ENCODE measurements around the gene TYROBP.
"Not testable (repeated sequence)": the region's sequence is repeated elsewhere in the genome, so short reads cannot be mapped to it uniquely, and the experiment has no call there.

Gene TYROBP

DNA sequence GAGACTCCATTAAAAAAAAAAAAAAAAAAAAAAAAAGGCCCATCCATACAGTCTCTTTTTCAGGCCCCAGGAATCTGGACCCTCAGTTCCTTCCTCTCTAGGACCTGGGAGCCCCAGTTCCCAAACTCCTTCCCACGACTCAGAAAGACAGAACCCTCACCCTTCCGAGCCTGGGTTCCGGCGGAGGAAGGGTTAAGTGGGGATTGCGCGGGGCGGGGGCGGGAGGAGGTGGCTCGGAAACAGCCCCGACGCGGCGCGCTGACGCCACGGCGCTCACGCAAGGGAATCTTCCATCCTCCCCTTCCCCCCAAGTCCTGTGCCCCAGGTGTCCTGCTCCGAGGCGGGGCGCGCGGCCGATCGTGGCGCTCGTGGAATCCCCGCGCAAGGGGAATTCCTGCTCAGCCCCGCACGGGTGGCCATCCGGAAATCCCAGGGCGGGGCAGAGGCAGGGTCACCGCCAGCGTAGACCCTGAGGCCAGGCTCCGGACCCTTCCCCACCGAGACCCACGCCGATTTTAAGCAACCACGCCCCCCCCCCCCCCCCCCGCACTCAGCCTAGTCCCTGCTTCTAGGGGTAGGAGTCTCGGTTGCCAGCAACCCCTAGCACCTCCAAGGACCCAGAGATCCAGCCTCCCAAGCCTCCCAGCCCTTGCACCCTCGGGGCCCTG, 8.4 kb downstream of the TYROBP start:
- DNase-seq (ENCODE audit: low spot score) = peak; percentile 94

DNA sequence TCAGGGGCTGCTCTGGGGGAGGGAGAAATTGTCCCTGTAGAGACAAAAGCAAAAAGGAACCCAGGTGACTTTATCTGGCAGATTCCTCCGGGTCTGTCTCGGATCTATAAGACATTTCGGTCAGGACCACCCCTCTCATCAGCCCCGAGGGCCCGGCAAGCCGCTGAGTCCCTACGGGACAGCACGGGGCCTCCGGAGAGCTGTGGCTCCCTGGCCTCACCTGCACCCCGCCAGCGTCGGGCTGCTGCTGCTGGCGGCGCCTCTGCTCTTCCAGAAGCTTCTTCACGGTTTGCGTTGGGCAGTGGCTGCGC, 9.6 kb downstream of the TYROBP start:
- DNase-seq (ENCODE audit: low spot score) = no peak

DNA sequence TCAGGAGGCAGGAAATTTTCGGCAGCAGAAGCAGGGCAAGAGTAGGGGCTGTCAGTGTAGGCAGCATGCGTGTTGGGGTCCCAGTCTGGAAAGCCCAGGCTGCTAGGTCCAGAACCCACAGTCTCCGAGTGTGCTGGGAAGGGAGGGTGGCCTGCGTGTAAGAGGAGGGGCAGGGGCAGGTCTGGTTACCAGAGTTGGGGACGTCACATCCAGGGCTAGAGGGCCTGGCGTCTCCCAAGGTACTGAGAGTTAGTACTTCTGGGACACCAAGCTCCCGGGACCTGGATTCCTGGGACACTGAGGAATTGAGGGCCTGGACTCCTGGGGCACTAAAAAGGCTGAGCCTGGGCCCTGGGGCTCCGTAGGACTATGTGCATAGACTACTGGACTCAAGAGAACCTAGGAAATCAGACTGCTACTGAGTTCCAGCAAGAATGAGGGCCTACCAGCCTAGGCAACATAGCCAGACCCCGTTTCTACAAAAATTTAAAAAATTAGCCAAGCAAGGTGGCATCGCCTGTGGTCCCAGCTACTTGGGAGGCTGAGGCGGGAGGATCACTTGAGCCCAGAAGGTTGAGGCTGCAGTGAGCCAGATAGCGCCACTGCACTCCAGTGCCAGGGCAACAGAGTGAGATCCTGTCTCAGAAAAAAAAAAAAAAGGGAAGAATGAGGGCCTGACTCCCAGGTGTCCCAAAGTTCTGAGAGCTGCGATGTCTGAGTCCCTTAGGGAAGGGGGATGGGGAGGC, 10.2 kb downstream of the TYROBP start:
- DNase-seq (ENCODE audit: low spot score) = no peak

DNA sequence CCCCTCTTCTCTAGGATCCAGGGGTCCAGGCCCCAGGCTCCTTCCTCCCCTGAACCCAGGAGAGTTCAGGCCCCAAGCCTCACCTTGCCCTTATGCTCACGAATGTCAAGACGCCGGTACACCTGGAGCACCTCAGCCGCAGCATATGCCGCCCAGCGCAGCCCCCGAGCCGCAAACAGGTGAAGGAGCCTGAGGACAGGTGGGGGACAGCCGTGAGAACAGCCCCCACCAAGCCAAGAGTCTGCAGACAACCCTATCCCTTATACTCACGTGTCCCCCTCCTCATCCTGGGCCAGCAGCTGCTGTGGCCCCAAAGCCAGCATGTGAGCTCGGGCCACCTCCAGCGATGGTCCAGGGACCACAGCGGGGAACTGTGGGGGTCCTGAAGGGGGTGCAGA, 11.5 kb downstream of the TYROBP start:
- DNase-seq (ENCODE audit: low spot score) = no peak

DNA sequence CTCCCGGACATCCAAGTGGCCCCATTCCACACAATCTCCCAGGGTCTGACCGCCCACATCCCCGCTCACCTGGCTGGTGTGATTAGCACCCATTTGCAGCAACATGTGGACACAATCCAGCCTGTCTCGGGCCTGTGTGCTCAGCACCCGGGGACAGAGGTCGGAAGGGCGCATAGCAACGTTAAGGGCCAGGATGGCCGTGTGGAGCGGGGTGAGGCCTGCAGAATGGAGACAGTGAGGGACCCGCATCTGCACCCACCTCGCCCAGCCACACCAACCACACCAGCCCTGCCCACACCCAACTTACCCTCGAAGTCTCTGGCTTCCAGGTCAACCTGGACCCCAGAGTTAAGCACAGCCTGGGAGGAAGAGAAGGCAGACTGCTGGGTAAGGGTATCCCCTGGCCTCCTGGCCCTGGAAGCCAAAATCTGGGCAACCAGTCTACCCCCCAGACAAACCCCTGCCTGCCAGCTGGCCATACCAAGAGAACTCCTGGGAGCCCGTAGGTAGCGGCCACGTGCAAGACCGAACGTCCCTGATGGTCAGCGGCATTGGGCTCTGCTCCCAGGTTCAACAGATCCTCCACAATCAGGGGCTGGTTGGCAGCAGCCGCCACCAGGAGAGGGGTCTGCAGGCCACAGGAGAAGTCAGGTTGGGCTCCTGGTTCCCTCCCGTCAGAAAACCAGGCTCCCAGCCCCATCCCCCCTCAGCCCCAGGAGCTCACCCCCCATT, 12.0 kb downstream of the TYROBP start:
- DNase-seq (ENCODE audit: low spot score) = no peak

DNA sequence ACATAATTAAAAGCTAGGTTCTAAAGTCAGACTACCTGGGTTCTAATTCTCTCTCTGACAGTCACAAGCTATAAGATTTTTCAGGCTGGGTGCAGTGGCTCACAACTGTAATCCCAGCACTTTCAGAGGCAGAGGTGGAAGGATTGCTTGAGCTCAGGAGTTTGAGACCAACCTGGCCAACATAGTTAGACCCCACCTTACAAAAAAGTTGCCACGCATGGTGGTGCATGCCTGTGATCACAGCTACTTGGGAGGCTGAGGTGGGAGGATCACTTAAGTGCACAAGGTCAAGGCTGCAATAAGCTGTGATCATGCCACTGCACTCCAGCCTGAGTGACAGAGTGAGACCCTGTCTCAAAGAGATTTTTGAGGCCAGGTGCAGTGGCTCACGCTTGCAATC, 13.8 kb downstream of the TYROBP start:
- DNase-seq (ENCODE audit: low spot score) = no peak

DNA sequence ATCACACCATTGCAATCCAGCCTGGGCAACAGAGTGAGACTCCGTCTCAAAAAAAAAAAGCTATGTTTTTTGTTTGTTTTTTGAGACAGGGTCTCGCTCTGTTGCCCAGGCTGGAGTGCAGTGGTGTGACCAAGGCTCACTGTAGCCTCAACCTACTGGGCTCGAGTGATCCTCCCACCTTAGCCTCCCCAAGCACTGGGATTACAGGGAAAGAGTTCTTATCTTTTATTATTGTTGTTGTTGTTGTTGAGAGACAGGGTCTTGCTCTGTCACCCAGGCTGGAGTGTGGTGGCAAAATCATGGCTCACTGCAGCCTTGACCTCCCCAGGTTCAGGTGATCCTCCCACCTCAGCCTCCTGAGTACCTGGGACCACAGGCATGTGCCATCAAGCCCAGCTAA, 16.3 kb downstream of the TYROBP start:
- not testable (repeated sequence) for DNase-seq (ENCODE audit: low spot score)

DNA sequence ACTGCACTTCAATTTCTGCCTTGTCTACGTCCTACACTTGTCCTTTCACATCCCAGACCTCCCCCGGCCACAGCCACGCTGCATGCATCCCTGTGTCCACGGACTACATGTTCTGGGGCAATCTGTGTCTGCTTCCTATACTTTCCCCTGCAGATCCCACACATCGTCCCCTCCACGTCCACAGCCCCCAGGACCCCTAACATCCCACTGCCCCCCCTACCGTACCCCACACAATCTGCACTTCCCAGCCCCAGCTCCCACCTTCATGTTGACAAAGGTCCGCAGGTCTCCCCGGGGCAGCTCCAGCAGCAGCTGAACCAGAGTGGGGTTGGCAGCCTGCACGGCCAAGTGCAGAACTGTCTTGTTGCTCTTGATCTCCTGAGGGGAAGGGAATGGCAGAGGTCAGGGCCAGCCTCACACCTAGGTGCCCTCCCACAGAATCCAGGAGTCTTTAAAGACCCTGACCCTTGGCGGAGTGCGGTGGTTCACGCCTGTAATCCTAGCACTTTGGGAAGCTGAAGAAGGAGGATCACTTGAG, 17.9 kb downstream of the TYROBP start:
- no peak for DNase-seq (ENCODE audit: low spot score)

DNA sequence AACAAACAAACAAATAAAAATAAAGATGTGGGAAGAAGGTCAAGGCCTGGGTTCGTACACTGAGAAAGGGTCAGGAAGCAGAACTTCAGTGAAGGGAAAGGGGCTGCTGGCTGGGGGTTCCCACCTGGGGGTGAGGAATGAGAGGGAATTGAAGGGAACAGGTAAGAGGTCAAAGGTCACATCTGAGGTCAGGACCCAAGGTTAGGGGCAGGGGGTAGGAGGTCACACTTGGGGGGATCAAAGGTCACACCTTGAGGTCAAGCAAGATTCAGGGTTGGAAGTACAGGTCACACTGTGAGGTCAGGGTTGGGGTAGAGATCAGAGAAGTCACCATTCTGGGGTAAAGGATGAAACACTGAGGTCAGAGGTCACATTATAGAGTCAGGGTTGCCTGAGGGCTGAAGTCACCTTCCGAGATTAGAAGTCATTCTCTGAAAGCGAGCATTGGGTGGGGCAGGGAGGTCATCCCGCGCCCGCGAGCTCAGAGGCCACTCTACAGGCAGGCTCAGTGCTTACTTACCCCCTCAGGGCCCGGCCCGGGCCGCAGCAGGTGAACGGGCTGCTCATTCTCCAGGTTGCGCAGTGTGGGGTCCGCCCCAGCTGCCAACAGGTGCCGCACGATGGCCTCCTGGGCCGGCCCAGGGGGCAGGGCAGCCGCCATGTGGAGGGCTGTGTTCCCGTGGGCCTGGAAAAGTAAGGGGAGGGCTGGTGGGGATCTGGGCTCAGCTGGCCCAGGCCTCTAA, 18.6 kb downstream of the TYROBP start:
- no peak for DNase-seq (ENCODE audit: low spot score)

DNA sequence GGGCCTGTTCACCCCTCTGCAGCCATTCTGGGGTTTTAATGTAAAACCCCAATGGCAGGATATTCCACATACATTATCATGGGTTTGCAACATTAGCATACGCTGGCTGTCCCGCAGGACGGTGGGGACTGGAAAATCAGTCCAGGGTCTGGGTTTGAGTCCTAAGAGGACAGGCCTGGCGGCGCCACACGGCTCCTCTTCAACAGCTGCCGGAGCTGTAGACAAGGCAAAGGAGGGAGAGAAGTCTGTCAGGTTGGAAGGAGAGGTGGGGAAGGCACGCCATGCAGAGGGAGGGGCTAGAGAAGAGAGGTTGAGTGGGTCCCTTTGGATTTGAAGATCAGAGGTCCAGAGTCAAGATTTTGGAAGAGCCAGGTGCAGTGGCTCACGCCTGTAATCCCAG, 19.7 kb downstream of the TYROBP start:
- no peak for DNase-seq (ENCODE audit: low spot score)

DNA sequence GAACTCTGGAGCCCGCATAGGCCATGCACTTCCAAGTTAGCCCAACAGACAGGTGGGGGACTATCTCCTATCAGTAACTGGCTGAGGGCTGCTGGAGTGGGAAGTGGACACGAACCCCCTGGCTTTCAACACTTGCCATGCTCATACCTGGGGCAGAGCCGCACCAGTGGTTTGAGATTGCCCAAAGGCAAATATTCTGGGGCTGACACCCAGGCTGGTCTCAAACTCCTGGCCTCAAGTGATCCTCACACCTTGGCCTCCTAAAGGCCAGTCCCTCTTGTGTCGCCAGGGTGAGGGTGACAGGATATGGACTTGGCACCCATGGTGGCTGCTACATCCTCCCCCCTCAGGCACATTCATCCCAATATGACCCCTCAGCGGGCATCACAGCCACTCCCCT, 20.9 kb downstream of the TYROBP start:
- DNase-seq (ENCODE audit: low spot score) = no peak

DNA sequence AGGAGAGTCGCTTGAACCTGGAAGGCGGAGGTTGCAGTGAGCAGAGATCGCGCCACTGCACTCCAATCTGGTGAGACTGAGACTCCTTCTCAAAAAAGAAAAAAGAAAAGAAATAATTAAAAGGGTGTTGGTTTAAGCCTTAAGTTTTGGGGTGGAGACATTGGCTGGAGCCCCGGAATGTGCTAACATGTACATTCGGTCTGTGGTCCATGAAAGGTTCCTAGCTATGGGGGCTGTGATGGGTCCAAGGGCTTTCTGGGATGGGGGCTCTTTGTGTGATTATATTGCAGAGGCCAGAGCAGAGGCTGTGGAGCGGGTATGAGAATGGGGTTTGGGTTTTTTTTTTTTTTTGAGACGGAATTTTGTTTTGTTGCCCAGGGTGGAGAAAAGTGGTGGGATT, 22.2 kb downstream of the TYROBP start:
- no peak for DNase-seq (ENCODE audit: low spot score)

DNA sequence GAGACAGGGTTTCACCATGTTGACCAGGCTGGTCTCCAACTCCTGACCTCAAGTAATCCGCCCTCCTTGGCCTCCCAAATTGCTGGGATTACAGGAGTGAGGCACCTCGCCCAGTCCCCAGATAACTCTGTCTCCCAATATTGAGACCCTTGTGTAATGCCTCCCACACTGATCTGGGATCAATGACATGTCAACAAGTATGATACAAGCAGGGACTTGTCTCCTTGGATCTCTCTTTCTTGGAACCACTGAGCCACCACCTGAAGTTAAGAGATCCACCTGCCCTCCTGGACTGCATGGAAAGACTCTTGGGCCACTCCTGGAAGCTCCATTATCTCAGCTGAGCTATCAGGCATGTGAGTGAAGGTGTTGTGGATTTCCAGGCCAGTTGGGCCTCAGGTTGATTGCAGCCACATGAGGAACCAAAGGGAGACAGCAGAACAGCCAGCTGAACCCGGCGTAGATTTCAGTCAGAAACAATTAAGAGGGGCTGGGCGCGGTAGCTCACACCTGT, 22.8 kb downstream of the TYROBP start:
- no peak for DNase-seq (ENCODE audit: low spot score)

DNA sequence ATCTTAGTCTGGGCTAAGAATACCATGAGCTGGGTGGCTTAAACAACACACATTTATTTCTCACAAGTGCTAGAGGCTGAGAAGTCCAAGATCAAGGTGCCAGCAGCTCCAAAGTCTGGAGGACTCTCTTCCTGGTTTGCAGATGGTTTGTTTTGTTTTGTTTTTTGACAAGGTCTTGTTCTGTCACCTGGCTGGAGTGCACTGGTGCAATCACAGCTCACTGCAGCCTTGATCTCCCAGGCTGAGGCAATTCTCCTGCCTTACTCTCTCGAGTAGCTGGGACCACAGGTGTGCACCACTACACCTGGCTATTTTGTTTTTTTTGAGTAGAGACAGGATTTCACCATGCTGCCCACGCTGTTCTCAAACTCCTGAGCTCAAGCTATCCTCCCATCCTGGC, 24.2 kb downstream of the TYROBP start:
- DNase-seq (ENCODE audit: low spot score) = no peak

DNA sequence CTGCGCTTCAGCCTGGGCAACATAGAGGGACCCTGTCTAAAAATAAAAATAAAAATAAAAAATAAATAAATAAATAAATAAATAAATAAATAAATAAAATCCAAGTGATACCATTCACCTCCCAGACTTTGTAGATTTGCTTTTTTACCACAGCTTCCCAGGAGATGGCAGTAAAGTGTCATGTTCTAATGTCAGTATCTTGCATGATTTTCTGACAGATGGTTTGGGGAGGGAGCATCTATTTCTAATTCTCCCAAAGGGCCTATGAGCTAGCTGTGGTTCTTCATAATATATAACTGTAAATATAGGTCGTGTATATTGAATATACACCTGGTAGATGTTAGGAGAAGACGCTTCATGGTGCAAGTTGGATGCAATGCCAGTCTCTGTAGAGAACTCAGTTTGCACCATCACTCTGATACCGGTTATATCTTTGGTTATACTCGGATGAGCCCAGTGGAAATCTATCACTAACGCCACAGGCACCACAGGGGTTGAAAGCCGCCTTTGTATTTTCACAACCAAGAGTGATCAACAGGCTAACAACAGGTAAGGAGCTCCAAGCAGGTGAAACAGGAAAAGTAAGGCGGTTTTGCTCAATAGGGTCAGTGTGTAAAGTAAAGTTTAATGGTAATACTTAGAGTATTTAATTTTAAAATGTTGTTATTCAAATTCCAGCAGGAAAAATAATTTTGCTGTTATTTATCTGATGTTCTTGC, 25.8 kb downstream of the TYROBP start:
- DNase-seq (ENCODE audit: low spot score) = peak; percentile 66

DNA sequence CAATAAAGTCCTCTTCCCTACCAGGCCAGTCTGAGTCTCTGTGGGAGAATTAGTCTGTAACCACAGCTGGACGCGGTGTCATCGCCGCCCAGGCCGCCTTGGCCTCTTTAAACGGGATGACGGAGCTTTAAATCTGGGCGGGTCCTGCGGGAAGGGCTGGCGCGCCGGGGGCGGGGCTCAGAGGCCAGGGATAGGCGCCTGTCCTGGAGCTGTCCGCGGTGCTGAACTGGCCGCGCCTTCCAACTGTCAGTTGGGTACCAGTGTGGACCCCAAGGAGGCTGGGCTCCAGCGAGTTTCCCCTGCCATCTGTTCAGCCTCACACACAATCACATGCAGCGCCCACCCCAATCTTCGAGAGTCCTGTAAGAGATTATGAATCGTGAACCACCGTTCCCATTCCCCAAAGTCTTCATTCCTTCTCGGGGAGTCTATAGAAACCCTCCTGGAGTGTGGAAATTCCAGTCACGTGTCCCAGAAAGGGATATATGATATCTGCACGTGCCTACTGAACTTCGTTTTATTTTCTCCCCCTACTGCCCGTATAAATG, 28.3 kb downstream of the TYROBP start:
- DNase-seq (ENCODE audit: low spot score) = peak; percentile 85

DNA sequence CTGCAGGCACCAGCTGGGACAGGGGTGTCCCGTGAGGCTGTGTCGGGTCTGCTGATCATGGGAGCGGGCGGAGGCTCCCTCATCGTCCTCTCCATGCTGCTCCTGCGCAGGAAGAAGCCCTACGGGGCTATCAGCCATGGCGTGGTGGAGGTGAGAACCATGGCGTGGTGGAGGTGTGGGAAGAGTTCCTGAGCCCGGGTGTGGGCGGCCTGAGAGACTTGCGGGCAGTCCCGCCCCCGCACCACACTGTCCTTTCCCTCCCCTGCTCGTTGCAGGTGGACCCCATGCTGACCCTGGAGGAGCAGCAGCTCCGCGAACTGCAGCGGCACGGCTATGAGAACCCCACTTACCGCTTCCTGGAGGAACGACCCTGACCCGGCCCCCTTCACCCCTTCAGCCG, 29.0 kb downstream of the TYROBP start:
- DNase-seq (ENCODE audit: low spot score) = no peak

DNA sequence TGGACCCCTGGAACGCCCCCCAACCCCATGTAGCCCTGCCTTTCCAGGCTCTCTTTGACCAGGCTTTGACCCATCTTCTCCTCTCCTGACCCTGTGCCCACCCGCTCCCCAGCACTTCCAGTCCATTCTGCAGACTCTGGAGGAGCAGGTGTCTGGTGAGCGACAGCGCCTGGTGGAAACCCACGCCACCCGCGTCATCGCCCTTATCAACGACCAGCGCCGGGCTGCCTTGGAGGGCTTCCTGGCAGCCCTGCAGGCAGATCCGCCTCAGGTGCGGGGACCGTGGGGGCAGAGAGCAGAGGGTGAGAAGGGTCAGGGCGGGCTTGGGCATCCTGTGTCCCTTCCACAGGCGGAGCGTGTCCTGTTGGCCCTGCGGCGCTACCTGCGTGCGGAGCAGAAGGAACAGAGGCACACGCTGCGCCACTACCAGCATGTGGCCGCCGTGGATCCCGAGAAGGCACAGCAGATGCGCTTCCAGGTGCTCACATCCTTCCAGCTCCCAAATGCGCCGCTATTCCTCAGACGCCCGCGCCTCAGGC, 33.6 kb downstream of the TYROBP start:
- no peak for DNase-seq (ENCODE audit: low spot score)

DNA sequence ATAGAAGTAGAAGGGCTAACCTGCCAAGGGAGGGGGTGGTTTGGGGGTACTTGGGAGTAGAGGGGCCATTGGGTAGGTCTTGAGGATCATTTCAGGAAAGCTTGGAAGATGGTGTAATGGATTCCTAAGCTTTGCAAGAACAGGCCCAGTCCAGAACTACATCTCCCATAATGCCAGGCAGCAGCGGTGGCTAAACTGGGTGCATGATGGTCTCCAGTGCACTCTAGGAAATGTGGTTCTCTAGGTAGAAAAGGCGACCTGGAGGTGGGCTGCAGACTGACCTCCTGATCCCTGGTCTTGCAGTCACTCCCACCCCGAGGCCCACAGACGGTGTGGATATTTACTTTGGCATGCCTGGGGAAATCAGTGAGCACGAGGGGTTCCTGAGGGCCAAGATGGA, 35.9 kb downstream of the TYROBP start:
- DNase-seq (ENCODE audit: low spot score) = no peak

DNA sequence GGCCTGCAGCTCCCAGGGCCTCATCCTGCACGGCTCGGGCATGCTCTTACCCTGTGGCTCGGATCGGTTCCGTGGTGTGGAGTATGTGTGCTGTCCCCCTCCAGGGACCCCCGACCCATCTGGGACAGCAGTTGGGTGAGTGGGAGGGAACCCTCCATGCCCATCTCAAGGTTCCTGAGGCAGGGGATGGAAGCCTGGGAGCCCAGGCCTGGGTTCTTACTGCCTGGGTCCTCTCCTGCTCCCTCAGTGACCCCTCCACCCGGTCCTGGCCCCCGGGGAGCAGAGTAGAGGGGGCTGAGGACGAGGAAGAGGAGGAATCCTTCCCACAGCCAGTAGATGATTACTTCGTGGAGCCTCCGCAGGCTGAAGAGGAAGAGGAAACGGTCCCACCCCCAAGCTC, 36.5 kb downstream of the TYROBP start:
- DNase-seq (ENCODE audit: low spot score) = no peak

DNA sequence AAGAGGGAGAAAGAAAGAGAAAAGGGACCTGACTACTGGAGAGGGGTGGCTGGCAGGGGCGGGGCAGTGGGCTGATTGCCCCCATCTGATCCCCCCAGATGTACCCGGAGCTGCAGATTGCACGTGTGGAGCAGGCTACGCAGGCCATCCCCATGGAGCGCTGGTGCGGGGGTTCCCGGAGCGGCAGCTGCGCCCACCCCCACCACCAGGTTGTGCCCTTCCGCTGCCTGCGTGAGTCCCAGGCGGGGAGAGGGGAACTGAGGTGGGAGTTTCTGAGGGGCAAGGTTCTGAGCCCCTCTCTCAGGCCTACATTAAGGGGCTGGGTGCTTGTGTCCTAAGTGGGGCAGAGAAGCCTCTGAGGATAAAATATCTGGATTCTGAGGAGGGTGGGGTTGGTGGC, 37.3 kb downstream of the TYROBP start:
- no peak for DNase-seq (ENCODE audit: low spot score)

All from HuH-7.5 (cell line).